ENCODE results near the gene PDE8B.

PDE8B gene

GRCh38 chr5:77210091-77210963 lies at the start of gene PDE8B:
PDE8B (plus strand) TSS chr5:77210680; CDS start chr5:77210926, 246 bp downstream.
- DNase-seq (ENCODE audit: low read depth in 4 of 4, low spot score in 1 of 4), result peak in 1 of 4 experiments; percentile 8

GRCh38 chr5:77163453-77163852 lies 47.0 kb upstream of the PDE8B start:
- DNase-seq (ENCODE audit: low read depth in 4 of 4, low spot score in 1 of 4), result no peak

GRCh38 chr5:77167063-77167462 lies 43.4 kb upstream of the PDE8B start:
- DNase-seq (ENCODE audit: low read depth in 4 of 4, low spot score in 1 of 4), result no peak

- DNase-seq (ENCODE audit: low read depth in 4 of 4, low spot score in 1 of 4), result no peak
These were observed 42.8 kb upstream of the PDE8B start for GRCh38 chr5:77167695-77168121.

GRCh38 chr5:77168161-77168878 lies 42.2 kb upstream of the PDE8B start:
- DNase-seq (ENCODE audit: low read depth in 4 of 4, low spot score in 1 of 4), result no peak

- DNase-seq (ENCODE audit: low read depth in 4 of 4, low spot score in 1 of 4), result no peak
These were observed 41.6 kb upstream of the PDE8B start for GRCh38 chr5:77168879-77169244.

- no peak for DNase-seq (ENCODE audit: low read depth in 4 of 4, low spot score in 1 of 4)
These were observed 40.1 kb upstream of the PDE8B start for GRCh38 chr5:77170196-77170890.

GRCh38 chr5:77171141-77171910 lies 39.2 kb upstream of the PDE8B start:
- no peak for DNase-seq (ENCODE audit: low read depth in 4 of 4, low spot score in 1 of 4)

GRCh38 chr5:77172713-77173328 lies 37.7 kb upstream of the PDE8B start:
- DNase-seq (ENCODE audit: low read depth in 4 of 4, low spot score in 1 of 4), result no peak

GRCh38 chr5:77174526-77174925 lies 36.0 kb upstream of the PDE8B start:
- no peak for DNase-seq (ENCODE audit: low read depth in 4 of 4, low spot score in 1 of 4)

GRCh38 chr5:77175231-77175630 lies 35.2 kb upstream of the PDE8B start:
- no peak for DNase-seq (ENCODE audit: low read depth in 4 of 4, low spot score in 1 of 4)

GRCh38 chr5:77176429-77176828 lies 34.1 kb upstream of the PDE8B start:
- DNase-seq (ENCODE audit: low read depth in 4 of 4, low spot score in 1 of 4), result no peak

- DNase-seq (ENCODE audit: low read depth in 4 of 4, low spot score in 1 of 4), result no peak
These were observed 32.9 kb upstream of the PDE8B start for GRCh38 chr5:77177576-77177975.

GRCh38 chr5:77180167-77181081 lies 30.1 kb upstream of the PDE8B start:
- DNase-seq (ENCODE audit: low read depth in 4 of 4, low spot score in 1 of 4), result peak in 1 of 4 experiments; percentile 2

GRCh38 chr5:77181173-77181572 lies 29.3 kb upstream of the PDE8B start:
- DNase-seq (ENCODE audit: low read depth in 4 of 4, low spot score in 1 of 4), result no peak

- DNase-seq (ENCODE audit: low read depth in 4 of 4, low spot score in 1 of 4), result no peak
These were observed 28.7 kb upstream of the PDE8B start for GRCh38 chr5:77181596-77182304.

- DNase-seq (ENCODE audit: low read depth in 4 of 4, low spot score in 1 of 4), result no peak
These were observed 28.1 kb upstream of the PDE8B start for GRCh38 chr5:77182367-77182766.

- DNase-seq (ENCODE audit: low read depth in 4 of 4, low spot score in 1 of 4), result no peak
These were observed 23.7 kb upstream of the PDE8B start for GRCh38 chr5:77186652-77187370.
